WTC11 (cell line): ENCODE measurements around the gene ZNF516. TPM values are rescaled to one million over a fixed set of nuclear protein-coding genes. Genes with fewer than 3 reads are reported as not detected.
A peak's percentile ranks its signal among the peaks of the same experiment; 100 is the strongest.

Experiments used
- ATAC-seq: fragments of 200-7000 bp; cut with Tn5 transposase; 2 replicates; pipeline ENCODE4 v1.10.0; 2021; ENCODE audit warnings: mild to moderate bottlenecking, moderate library complexity
- CTCF ChIA-PET: fragments of 300-600 bp; sonication (Branson Sonifier 250); formaldehyde crosslinking; loops from one replicate; lab custom pipeline; 2021; ENCODE audit warnings: antibody characterized with exemption; lab: Charles Lee
- POLR2A ChIA-PET: fragments of 350-600 bp; sonication (Branson Sonifier 250); formaldehyde crosslinking; loops from one replicate; lab custom pipeline; 2021; ENCODE audit warnings: antibody characterized with exemption; lab: Charles Lee
- DNase-seq: peaks from one replicate; pipeline ENCODE4 v3.0.0; 2021; ENCODE audit warnings: low spot score
- H3K27ac Mint-ChIP-seq: 2 replicates; pipeline ENCODE4 v1.8.0; 2021; ENCODE audit warnings: mixed read lengths
- H3K27me3 Mint-ChIP-seq: 2 replicates; pipeline ENCODE4 v1.8.0; 2021; ENCODE audit warnings: low read depth, mild to moderate bottlenecking, moderate library complexity, mixed read lengths
- H3K36me3 Mint-ChIP-seq: 2 replicates; pipeline ENCODE4 v1.8.0; 2021; ENCODE audit warnings: mixed read lengths
- H3K4me1 Mint-ChIP-seq: 2 replicates; pipeline ENCODE4 v1.8.0; 2022; ENCODE audit warnings: mixed read lengths
- H3K4me3 Mint-ChIP-seq: 2 replicates; pipeline ENCODE4 v1.8.0; 2021; ENCODE audit warnings: mild to moderate bottlenecking, moderate library complexity, mixed read lengths
- H3K9me3 Mint-ChIP-seq: 2 replicates; pipeline ENCODE4 v1.8.0; 2021; ENCODE audit warnings: mixed read lengths
- CREB1 ChIP-seq: sonication (generic); formaldehyde crosslinking; IDR thresholded peaks from 2 replicates; pipeline ENCODE4 v1.8.0; 2023; ENCODE audit warnings: mild to moderate bottlenecking, missing genetic modification reagents
- FOXP1 ChIP-seq: sonication (generic); formaldehyde crosslinking; IDR thresholded peaks from 2 replicates; pipeline ENCODE4 v1.8.0; 2022; ENCODE audit warnings: missing genetic modification reagents, mild to moderate bottlenecking, moderate library complexity, borderline replicate concordance
- GRHL2 ChIP-seq: fragments of 250-450 bp; sonication (Bioruptor Pico); IDR thresholded peaks from 2 replicates; pipeline ENCODE4 v1.8.0; 2022; ENCODE audit warnings: mild to moderate bottlenecking, moderate library complexity; ENCODE audit not compliant: insufficient replicate concordance, severe bottlenecking
- HMGA2 ChIP-seq: fragments of 250-450 bp; sonication (Bioruptor Pico); IDR thresholded peaks from 2 replicates; pipeline ENCODE4 v1.4.0; 2021; ENCODE audit warnings: mild to moderate bottlenecking, moderate library complexity
- IRF2 ChIP-seq: sonication (generic); formaldehyde crosslinking; IDR thresholded peaks from 2 replicates; pipeline ENCODE4 v1.8.0; 2022; ENCODE audit warnings: low read depth, missing genetic modification reagents, borderline replicate concordance
- NR3C1 ChIP-seq: sonication (generic); formaldehyde crosslinking; conservative IDR thresholded peaks from 2 replicates; pipeline ENCODE4 v1.8.1; 2023; ENCODE audit warnings: low read depth, mild to moderate bottlenecking, missing genetic modification reagents
- PREB ChIP-seq: sonication (generic); formaldehyde crosslinking; IDR thresholded peaks from 2 replicates; pipeline ENCODE4 v1.8.1; 2022; ENCODE audit warnings: mild to moderate bottlenecking, missing genetic modification reagents, moderate library complexity, borderline replicate concordance
- PRRX2 ChIP-seq: fragments of 250-450 bp; sonication (Bioruptor Pico); IDR thresholded peaks from 2 replicates; pipeline ENCODE4 v1.8.0; 2021; ENCODE audit warnings: mild to moderate bottlenecking
- RELA ChIP-seq: sonication (generic); formaldehyde crosslinking; IDR thresholded peaks from 2 replicates; pipeline ENCODE4 v1.8.1; 2022; ENCODE audit warnings: missing genetic modification reagents, mild to moderate bottlenecking, borderline replicate concordance
- RORB ChIP-seq: fragments of 250-450 bp; sonication (Bioruptor Pico); IDR thresholded peaks from 2 replicates; pipeline ENCODE4 v1.9.0; 2021; ENCODE audit warnings: mild to moderate bottlenecking
- TCF7 ChIP-seq: sonication (generic); formaldehyde crosslinking; IDR thresholded peaks from 2 replicates; pipeline ENCODE4 v1.8.0; 2022; ENCODE audit warnings: mild to moderate bottlenecking, low read depth, missing genetic modification reagents, moderate library complexity
- TP53 ChIP-seq: sonication (generic); formaldehyde crosslinking; IDR thresholded peaks from 2 replicates; pipeline ENCODE4 v1.8.1; 2023; ENCODE audit warnings: mild to moderate bottlenecking, missing genetic modification reagents
- ZBTB21 ChIP-seq: sonication (generic); formaldehyde crosslinking; IDR thresholded peaks from 2 replicates; pipeline ENCODE4 v1.8.1; 2023; ENCODE audit warnings: mild to moderate bottlenecking, missing genetic modification reagents, borderline replicate concordance
- ZNF317 ChIP-seq: sonication (generic); formaldehyde crosslinking; IDR thresholded peaks from 2 replicates; pipeline ENCODE4 v1.8.1; 2023; ENCODE audit warnings: low read depth, mild to moderate bottlenecking, moderate library complexity, missing genetic modification reagents, borderline replicate concordance
- ZNF512 ChIP-seq: sonication (generic); formaldehyde crosslinking; IDR thresholded peaks from 2 replicates; pipeline ENCODE4 v1.8.1; 2022; ENCODE audit warnings: missing genetic modification reagents, borderline replicate concordance
- total RNA-seq: library from RNA; stranded (reverse); gene quantifications from 3 replicates; pipeline ENCODE4 v1.2.3, GENCODE V29; 2021
- TF ChIP-seq, protein P1 (sequence below): sonication (generic); formaldehyde crosslinking; IDR thresholded peaks from 2 replicates; pipeline ENCODE4 v1.8.1; 2023; ENCODE audit warnings: mild to moderate bottlenecking, missing genetic modification reagents, borderline replicate concordance
- TF ChIP-seq, protein P2 (sequence below): fragments of 250-450 bp; sonication (Bioruptor Pico); IDR thresholded peaks from 2 replicates; pipeline ENCODE4 v1.9.0; 2021; ENCODE audit warnings: mild to moderate bottlenecking
- TF ChIP-seq, protein P3 (sequence below): fragments of 250-450 bp; sonication (Bioruptor Pico); IDR thresholded peaks from 2 replicates; pipeline ENCODE4 v1.8.0; 2021; ENCODE audit warnings: mild to moderate bottlenecking

The ZNF516 gene
- total RNA-seq, 1 experiment from 2014 or later, result 58.6 TPM

GRCh38 chr18:76446321-76447257 lies 48.5 kb downstream of the ZNF516 start:
- POLR2A ChIA-PET, result no interaction called here
- Mint-ChIP-seq H3K27me3 (peaks cover 10% of the 10 kb centered on the region), H3K4me3 (no peak overlapping the region), H3K9me3 (no peaks in the 10 kb centered on the region), H3K27ac (peak overlapping the region; percentile 64), H3K36me3 (no peaks in the 10 kb centered on the region), H3K4me1 (peaks cover 55% of the 10 kb centered on the region)
- TF ChIP-seq TCF7 (CRISPR knock-in tag) (no peak), PRRX2 (CRISPR knock-in tag) (no peak), IRF2 (CRISPR knock-in tag) (no peak), CREB1 (CRISPR knock-in tag) (no peak), PREB (CRISPR knock-in tag) (no peak), TP53 (CRISPR knock-in tag) (no peak), ZBTB21 (CRISPR knock-in tag) (no peak), FOXP1 (CRISPR knock-in tag) (no peak), RELA (no peak), ZNF512 (CRISPR knock-in tag) (no peak), RORB (CRISPR knock-in tag) (no peak), GRHL2 (CRISPR knock-in tag) (no peak), ZNF317 (no peak), HMGA2 (CRISPR knock-in tag) (no peak), NR3C1 (no peak)
- TF ChIP-seq, protein P1, sequence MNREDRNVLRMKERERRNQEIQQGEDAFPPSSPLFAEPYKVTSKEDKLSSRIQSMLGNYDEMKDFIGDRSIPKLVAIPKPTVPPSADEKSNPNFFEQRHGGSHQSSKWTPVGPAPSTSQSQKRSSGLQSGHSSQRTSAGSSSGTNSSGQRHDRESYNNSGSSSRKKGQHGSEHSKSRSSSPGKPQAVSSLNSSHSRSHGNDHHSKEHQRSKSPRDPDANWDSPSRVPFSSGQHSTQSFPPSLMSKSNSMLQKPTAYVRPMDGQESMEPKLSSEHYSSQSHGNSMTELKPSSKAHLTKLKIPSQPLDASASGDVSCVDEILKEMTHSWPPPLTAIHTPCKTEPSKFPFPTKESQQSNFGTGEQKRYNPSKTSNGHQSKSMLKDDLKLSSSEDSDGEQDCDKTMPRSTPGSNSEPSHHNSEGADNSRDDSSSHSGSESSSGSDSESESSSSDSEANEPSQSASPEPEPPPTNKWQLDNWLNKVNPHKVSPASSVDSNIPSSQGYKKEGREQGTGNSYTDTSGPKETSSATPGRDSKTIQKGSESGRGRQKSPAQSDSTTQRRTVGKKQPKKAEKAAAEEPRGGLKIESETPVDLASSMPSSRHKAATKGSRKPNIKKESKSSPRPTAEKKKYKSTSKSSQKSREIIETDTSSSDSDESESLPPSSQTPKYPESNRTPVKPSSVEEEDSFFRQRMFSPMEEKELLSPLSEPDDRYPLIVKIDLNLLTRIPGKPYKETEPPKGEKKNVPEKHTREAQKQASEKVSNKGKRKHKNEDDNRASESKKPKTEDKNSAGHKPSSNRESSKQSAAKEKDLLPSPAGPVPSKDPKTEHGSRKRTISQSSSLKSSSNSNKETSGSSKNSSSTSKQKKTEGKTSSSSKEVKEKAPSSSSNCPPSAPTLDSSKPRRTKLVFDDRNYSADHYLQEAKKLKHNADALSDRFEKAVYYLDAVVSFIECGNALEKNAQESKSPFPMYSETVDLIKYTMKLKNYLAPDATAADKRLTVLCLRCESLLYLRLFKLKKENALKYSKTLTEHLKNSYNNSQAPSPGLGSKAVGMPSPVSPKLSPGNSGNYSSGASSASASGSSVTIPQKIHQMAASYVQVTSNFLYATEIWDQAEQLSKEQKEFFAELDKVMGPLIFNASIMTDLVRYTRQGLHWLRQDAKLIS (CRISPR knock-in tag), result no peak
- TF ChIP-seq, protein P2, sequence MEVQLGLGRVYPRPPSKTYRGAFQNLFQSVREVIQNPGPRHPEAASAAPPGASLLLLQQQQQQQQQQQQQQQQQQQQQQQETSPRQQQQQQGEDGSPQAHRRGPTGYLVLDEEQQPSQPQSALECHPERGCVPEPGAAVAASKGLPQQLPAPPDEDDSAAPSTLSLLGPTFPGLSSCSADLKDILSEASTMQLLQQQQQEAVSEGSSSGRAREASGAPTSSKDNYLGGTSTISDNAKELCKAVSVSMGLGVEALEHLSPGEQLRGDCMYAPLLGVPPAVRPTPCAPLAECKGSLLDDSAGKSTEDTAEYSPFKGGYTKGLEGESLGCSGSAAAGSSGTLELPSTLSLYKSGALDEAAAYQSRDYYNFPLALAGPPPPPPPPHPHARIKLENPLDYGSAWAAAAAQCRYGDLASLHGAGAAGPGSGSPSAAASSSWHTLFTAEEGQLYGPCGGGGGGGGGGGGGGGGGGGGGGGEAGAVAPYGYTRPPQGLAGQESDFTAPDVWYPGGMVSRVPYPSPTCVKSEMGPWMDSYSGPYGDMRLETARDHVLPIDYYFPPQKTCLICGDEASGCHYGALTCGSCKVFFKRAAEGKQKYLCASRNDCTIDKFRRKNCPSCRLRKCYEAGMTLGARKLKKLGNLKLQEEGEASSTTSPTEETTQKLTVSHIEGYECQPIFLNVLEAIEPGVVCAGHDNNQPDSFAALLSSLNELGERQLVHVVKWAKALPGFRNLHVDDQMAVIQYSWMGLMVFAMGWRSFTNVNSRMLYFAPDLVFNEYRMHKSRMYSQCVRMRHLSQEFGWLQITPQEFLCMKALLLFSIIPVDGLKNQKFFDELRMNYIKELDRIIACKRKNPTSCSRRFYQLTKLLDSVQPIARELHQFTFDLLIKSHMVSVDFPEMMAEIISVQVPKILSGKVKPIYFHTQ (CRISPR knock-in tag), result no peak
- TF ChIP-seq, protein P3, sequence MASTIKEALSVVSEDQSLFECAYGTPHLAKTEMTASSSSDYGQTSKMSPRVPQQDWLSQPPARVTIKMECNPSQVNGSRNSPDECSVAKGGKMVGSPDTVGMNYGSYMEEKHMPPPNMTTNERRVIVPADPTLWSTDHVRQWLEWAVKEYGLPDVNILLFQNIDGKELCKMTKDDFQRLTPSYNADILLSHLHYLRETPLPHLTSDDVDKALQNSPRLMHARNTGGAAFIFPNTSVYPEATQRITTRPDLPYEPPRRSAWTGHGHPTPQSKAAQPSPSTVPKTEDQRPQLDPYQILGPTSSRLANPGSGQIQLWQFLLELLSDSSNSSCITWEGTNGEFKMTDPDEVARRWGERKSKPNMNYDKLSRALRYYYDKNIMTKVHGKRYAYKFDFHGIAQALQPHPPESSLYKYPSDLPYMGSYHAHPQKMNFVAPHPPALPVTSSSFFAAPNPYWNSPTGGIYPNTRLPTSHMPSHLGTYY (CRISPR knock-in tag), result no peak
- DNase-seq, result no peak
- CTCF ChIA-PET, result interaction anchor here (1.0 to 1.6 kb wide), 3 partner anchors 21 to 47 kb away, joined by 3 to 7 read pairs (median 3); no protein-coding TSS in a partner anchor
- no peak for ATAC-seq
